ENCODE results near the gene CENPS. TPM values are rescaled to one million over a fixed set of nuclear protein-coding genes. Genes with fewer than 3 reads are reported as not detected.
"Not testable (repeated sequence)": the region's sequence is repeated elsewhere in the genome, so short reads cannot be mapped to it uniquely, and the experiment has no call there.

The CENPS gene
- total RNA-seq, 2 donors from 2014 or later = 23.1 to 30.8 TPM

DNA sequence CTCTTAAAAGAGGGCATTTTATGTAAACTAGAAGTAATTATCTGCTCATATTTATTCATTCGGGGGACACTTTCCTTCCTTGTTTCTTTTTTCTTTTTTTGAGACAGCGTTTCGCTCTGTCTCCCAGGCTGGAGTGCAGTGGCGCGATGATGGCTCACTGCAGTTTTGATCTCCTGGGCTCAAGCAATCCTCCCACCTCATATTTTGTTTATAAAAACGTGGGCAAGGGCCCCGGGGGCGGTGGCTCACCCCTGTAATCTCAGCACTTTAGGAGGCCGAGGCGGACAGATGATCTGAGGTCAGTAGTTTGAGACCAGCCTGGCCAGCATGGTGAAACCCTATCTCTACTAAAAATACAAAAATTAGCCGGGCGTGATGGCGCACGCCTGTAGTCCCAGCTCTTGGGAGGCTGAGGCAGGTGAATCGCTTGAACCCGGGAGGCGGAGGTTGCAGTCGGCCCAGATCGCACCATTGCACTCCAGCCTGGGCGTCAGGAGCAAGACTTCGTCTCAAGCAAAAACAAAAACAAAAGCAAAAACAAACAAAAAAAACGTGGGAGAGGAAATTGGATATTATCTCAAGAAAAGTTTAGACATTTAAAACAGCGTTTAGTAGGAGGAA is 43.0 kb downstream of the CENPS start:
- no peak overlapping the region for H3K27ac ChIP-seq (ENCODE audit: low read depth, low read length)
- no peak overlapping the region for H3K27ac Mint-ChIP-seq
- TF ChIP-seq, protein P1, sequence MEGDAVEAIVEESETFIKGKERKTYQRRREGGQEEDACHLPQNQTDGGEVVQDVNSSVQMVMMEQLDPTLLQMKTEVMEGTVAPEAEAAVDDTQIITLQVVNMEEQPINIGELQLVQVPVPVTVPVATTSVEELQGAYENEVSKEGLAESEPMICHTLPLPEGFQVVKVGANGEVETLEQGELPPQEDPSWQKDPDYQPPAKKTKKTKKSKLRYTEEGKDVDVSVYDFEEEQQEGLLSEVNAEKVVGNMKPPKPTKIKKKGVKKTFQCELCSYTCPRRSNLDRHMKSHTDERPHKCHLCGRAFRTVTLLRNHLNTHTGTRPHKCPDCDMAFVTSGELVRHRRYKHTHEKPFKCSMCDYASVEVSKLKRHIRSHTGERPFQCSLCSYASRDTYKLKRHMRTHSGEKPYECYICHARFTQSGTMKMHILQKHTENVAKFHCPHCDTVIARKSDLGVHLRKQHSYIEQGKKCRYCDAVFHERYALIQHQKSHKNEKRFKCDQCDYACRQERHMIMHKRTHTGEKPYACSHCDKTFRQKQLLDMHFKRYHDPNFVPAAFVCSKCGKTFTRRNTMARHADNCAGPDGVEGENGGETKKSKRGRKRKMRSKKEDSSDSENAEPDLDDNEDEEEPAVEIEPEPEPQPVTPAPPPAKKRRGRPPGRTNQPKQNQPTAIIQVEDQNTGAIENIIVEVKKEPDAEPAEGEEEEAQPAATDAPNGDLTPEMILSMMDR (conservative IDR thresholded peaks at IDR 0.05) = no peak
- H3K27me3 Mint-ChIP-seq (ENCODE audit: insufficient read depth) = no peaks in the 10 kb centered on the region
- H3K4me3 ChIP-seq (ENCODE audit: low read length) = no peak overlapping the region
- no peaks in the 10 kb centered on the region for H3K9me3 ChIP-seq (ENCODE audit: control insufficient read depth, low read length)
- no peaks in the 10 kb centered on the region for H3K9me3 Mint-ChIP-seq
- peaks cover 20% of the 10 kb centered on the region for H3K36me3 Mint-ChIP-seq (ENCODE audit: low read depth)
- DNase-seq = no peak
- H3K27me3 ChIP-seq (ENCODE audit: control insufficient read depth, insufficient read depth, low read length, poor library complexity, severe bottlenecking) = no peaks in the 10 kb centered on the region
- peaks cover 6% of the 10 kb centered on the region for H3K4me1 ChIP-seq (ENCODE audit: control insufficient read depth, insufficient read depth, low read length)
- WGBS, 2 experiments (ENCODE audit: insufficient coverage in 1 of 2, insufficient read length in 1 of 2) = 93 to 96% methylated on average over 12 to 23 of the region's 23 CpGs
- H3K4me1 Mint-ChIP-seq = peaks cover 7% of the 10 kb centered on the region
- peak overlapping the region; percentile 97 for H3K4me3 Mint-ChIP-seq
- H3K9ac ChIP-seq (ENCODE audit: extremely low read depth, low read length, poor library complexity, severe bottlenecking) = no peak overlapping the region
- H3K36me3 ChIP-seq (ENCODE audit: control insufficient read depth, insufficient read depth, low read length) = peaks cover 21% of the 10 kb centered on the region

DNA sequence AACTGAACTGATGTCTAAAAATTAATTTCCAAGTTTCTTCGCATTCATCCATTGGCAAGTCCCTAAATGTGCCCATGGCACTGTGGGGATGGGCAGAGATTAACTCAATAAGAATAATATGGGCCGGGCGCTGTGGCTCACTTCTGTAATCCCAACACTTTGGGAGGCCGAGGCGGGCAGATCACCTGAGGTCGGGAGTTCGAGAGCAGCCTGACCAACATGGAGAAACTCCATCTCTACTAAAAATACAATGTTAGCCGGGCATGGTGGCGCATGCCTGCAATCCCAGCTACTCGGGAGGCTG is 44.0 kb downstream of the CENPS start:
- not testable (repeated sequence) for H3K27me3 ChIP-seq (ENCODE audit: control insufficient read depth, insufficient read depth, low read length, poor library complexity, severe bottlenecking); H3K9me3 ChIP-seq (ENCODE audit: control insufficient read depth, low read length); H3K27ac Mint-ChIP-seq; DNase-seq; H3K9ac ChIP-seq (ENCODE audit: extremely low read depth, low read length, poor library complexity, severe bottlenecking); H3K4me1 ChIP-seq (ENCODE audit: control insufficient read depth, insufficient read depth, low read length); H3K27me3 Mint-ChIP-seq (ENCODE audit: insufficient read depth); H3K9me3 Mint-ChIP-seq; H3K27ac ChIP-seq (ENCODE audit: low read depth, low read length); H3K4me1 Mint-ChIP-seq
- peak overlapping the region; percentile 95 for H3K4me3 ChIP-seq (ENCODE audit: low read length)
- 94% methylated on average over 10 of the region's 10 CpGs for WGBS, 2 experiments (ENCODE audit: insufficient coverage in 1 of 2, insufficient read length in 1 of 2)
- H3K36me3 Mint-ChIP-seq (ENCODE audit: low read depth) = peaks cover 10% of the 10 kb centered on the region
- H3K36me3 ChIP-seq (ENCODE audit: control insufficient read depth, insufficient read depth, low read length) = peaks cover 11% of the 10 kb centered on the region
- H3K4me3 Mint-ChIP-seq = peak overlapping the region; percentile 94

DNA sequence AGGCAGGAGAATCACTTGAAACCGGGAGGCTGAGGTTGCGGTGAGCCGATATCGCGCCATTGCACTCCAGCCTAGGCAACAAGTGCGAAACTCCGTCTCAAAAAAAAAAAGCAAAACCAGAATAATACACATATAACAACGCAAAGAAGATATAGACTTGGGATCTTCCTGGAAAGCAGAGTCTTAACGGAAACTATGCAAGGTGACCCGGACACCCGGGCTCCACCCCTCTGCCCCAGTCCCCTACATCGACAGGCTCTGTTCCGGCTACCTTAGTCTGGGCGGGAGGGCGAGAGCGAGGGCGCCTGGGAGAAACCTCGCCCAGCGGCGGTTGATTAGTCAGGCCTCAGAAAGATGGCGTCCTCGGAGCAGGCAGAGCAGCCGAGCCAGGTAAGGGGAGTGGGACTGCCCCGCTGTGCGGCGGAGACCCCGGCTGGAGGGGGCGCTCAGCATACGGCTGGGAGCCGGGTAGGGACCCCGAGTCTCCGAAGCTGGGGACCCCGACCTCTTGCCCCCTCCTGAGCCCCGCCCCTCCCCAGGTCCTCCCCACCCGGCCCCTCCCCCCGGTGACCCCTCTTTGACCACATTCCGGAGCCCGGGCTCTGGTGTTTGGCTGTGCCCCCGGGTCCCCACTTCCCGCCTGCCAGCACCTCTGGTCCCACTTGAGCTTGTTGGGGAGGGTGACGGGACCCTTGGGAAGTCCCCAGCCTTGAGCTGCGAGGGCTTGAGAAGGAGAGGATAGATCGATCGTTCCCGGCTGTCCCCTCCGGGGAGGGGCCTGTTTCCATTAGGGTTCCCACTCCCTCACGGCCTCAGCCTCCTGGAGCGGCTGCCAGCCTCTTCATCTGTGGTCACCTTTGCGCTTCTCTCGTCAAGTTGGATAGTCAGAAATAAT is 44.6 kb downstream of the CENPS start, which contains the start of gene PEX14:
TSS of gene PEX14 (plus strand) at position 338 of the 895 bp plus-strand sequence. CDS start at position 355, 17 bp downstream.
- Mint-ChIP-seq H3K9me3 (no peaks in the 10 kb centered on the region), H3K27ac (peak within 1 kb of the TSS; percentile 97), H3K4me3 (peak within 1 kb of the TSS; percentile 94), H3K27me3 (ENCODE audit: insufficient read depth) (no peaks in the 10 kb centered on the region), H3K4me1 (peaks cover 7% of the 10 kb centered on the region), H3K36me3 (ENCODE audit: low read depth) (peaks cover 6% of the 10 kb centered on the region)
- DNase-seq = peak; percentile 97
- TF ChIP-seq, protein P1 (conservative IDR thresholded peaks at IDR 0.05) = no peak
- peaks cover 7% of the 10 kb centered on the region for H3K36me3 ChIP-seq (ENCODE audit: control insufficient read depth, insufficient read depth, low read length)
- no peak within 1 kb of the TSS for H3K27ac ChIP-seq (ENCODE audit: low read depth, low read length)
- peak within 1 kb of the TSS; percentile 95 for H3K4me3 ChIP-seq (ENCODE audit: low read length)
- H3K9me3 ChIP-seq (ENCODE audit: control insufficient read depth, low read length) = no peaks in the 10 kb centered on the region
- WGBS, 2 experiments (ENCODE audit: insufficient coverage in 1 of 2, insufficient read length in 1 of 2) = 13 to 31% methylated on average over 15 to 49 of the region's 50 CpGs
- H3K27me3 ChIP-seq (ENCODE audit: control insufficient read depth, insufficient read depth, low read length, poor library complexity, severe bottlenecking) = no peaks in the 10 kb centered on the region
- peak within 1 kb of the TSS; percentile 66 for H3K9ac ChIP-seq (ENCODE audit: extremely low read depth, low read length, poor library complexity, severe bottlenecking)
- peaks cover 6% of the 10 kb centered on the region for H3K4me1 ChIP-seq (ENCODE audit: control insufficient read depth, insufficient read depth, low read length)
